Measurements from ENCODE around the gene FTSJ3. TPM values are rescaled to one million over a fixed set of nuclear protein-coding genes. Genes with fewer than 3 reads are reported as not detected.
A peak's percentile ranks its signal among the peaks of the same experiment; 100 is the strongest.

FTSJ3 gene
- total and polyA plus RNA-seq, 2 experiments from 2014 or later: 29.2 to 61.5 TPM

DNA sequence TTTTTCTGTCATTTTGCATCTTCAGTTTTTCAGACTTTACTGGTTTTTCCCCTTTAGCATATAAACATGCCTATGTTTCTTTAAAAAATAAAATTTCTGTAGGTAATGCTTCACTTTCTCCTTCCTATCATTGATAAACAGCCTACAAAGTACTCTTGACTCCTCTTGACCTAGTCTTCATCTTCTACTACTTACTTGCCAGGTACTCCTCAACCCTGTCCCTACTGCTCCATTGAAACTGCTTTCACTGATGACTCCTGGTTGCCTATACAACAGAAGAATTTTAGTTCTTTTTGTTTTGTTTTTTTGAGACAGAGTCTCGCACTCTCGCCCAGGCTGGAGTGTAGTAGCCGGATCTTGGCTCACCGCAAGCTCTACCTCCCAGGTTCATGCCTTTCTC lies 46.5 kb downstream of the FTSJ3 start:
- Histone ChIP-seq H3K4me2 (no peak overlapping the region), H4K20me1 (replicated peaks; ENCODE audit: insufficient read depth) (peaks cover 90% of the 10 kb centered on the region), H3F3A (replicated peaks; ENCODE audit: low read depth) (no peaks in the 10 kb centered on the region), H3K4me1 (ENCODE audit: insufficient read depth) (peaks cover 5% of the 10 kb centered on the region), H3K79me2 (replicated peaks; ENCODE audit: insufficient read depth) (peaks cover 100% of the 10 kb centered on the region), H2AFZ (no peak overlapping the region), H3K9me2 (ENCODE audit: insufficient read depth) (no peaks in the 10 kb centered on the region), H3K36me3 (ENCODE audit: insufficient read depth) (peaks cover 20% of the 10 kb centered on the region), H3K27ac (ENCODE audit: low read depth) (peak overlapping the region; percentile 47; the same call in 1 of the 2 replicates), H3K27me3 (ENCODE audit: insufficient read depth) (no peaks in the 10 kb centered on the region), H3K4me3 (no peak overlapping the region)
- Mint-ChIP-seq H3K27me3 (ENCODE audit: insufficient read depth, low read depth, poor library complexity) (no peaks in the 10 kb centered on the region), H3K4me1 (peaks cover 12% of the 10 kb centered on the region; the same call in 2 of the 3 replicates), H3K36me3 (ENCODE audit: low read depth) (peaks cover 53% of the 10 kb centered on the region), H3K4me3 (no peak overlapping the region; the same call in 2 of the 3 replicates), H3K9me3 (no peaks in the 10 kb centered on the region; the same call in 2 of the 3 replicates), H3K27ac (no peak overlapping the region)
- DNase-seq (ENCODE audit: low spot score): no peak
- no peak for ATAC-seq
- no peak for TF ChIP-seq CTCF (conservative IDR thresholded peaks at IDR 0.05; ENCODE audit: low read depth in 2 of 2)
- no peak for TF ChIP-seq POLR2AphosphoS5 (IDR thresholded peaks at IDR 0.05; ENCODE audit: low read depth)

GRCh38 chr17:63780507-63780906 lies 47.0 kb downstream of the FTSJ3 start:
- H3F3A ChIP-seq (replicated peaks; ENCODE audit: low read depth): no peaks in the 10 kb centered on the region
- H4K20me1 ChIP-seq (replicated peaks; ENCODE audit: insufficient read depth): peaks cover 92% of the 10 kb centered on the region
- H3K4me3 ChIP-seq: no peak overlapping the region
- TF ChIP-seq EZH2 (IDR thresholded peaks at IDR 0.05; ENCODE audit: low read depth, unreplicated experiment) (no peak), NANOG (IDR thresholded peaks at IDR 0.05; ENCODE audit: borderline replicate concordance) (no peak), JUNB (IDR thresholded peaks at IDR 0.05; ENCODE audit: unreplicated experiment) (no peak), CREB1 (CRISPR knock-in tag; IDR thresholded peaks at IDR 0.05; ENCODE audit: low read depth) (no peak), REST (IDR thresholded peaks at IDR 0.05; ENCODE audit: unreplicated experiment) (no peak), STAT1 (IDR thresholded peaks at IDR 0.05; ENCODE audit: unreplicated experiment) (no peak), ZNF331 (CRISPR knock-in tag; IDR thresholded peaks at IDR 0.05; ENCODE audit: low read depth) (no peak)
- H3K9me3 Mint-ChIP-seq: no peaks in the 10 kb centered on the region; the same call in 2 of the 3 replicates
- peak overlapping the region; percentile 47; the same call in 1 of the 2 replicates for H3K27ac ChIP-seq (ENCODE audit: low read depth)
- H3K27me3 Mint-ChIP-seq (ENCODE audit: insufficient read depth, low read depth, poor library complexity): no peaks in the 10 kb centered on the region
- no peak overlapping the region; the same call in 1 of the 2 replicates for H3K27ac Mint-ChIP-seq
- H3K27me3 ChIP-seq (ENCODE audit: insufficient read depth): no peaks in the 10 kb centered on the region
- H3K79me2 ChIP-seq (replicated peaks; ENCODE audit: insufficient read depth): peaks cover 100% of the 10 kb centered on the region
- no peak overlapping the region for H3K4me3 Mint-ChIP-seq
- DNase-seq (ENCODE audit: low spot score) (no peak), ATAC-seq (no peak)
- peaks cover 14% of the 10 kb centered on the region for H3K4me1 Mint-ChIP-seq
- peaks cover 20% of the 10 kb centered on the region for H3K36me3 ChIP-seq (ENCODE audit: insufficient read depth)
- peaks cover 9% of the 10 kb centered on the region for H3K4me1 ChIP-seq (ENCODE audit: insufficient read depth)
- H3K4me2 ChIP-seq: no peak overlapping the region
- peaks cover 52% of the 10 kb centered on the region for H3K36me3 Mint-ChIP-seq (ENCODE audit: low read depth)
- no peaks in the 10 kb centered on the region for H3K9me2 ChIP-seq (ENCODE audit: insufficient read depth)
- H2AFZ ChIP-seq: no peak overlapping the region
